ENCODE measurements around the gene CLPSL2.

CLPSL2 gene

GRCh38 chr6:35811699-35811995 is 35.2 kb downstream of the CLPSL2 start:
- no peak for DNase-seq (ENCODE audit: low read depth)

DNA sequence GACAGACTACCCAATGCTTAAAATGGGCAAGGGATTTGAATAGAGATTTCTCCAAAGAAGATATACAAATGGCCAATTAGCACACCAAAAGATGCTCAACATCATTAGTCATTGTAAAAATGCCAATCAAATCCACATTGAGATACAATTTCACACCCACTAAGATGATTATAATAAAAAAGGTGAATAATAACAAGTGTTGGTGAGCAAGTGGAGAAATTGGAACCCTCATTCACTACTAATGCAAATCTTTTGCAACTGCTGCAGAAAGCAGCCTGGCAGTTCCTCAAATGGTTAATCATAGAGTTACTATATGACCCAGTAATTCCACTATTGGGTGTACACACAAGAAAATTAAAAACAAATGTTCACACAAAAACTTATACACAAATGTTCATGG is 41.1 kb downstream of the CLPSL2 start:
- Histone ChIP-seq H3K4me1 (ENCODE audit: control insufficient read depth, insufficient read depth, low read length) (no peaks in the 10 kb centered on the region), H3K4me3 (ENCODE audit: low read length) (no peak overlapping the region), H3K9me3 (ENCODE audit: control insufficient read depth, low read length) (peaks cover 11% of the 10 kb centered on the region), H3K9ac (ENCODE audit: low read length) (no peak overlapping the region), H3K27me3 (replicated peaks; ENCODE audit: control insufficient read depth, insufficient read depth, low read length) (peaks cover 13% of the 10 kb centered on the region), H3K36me3 (ENCODE audit: control insufficient read depth, insufficient read depth, low read length, severe bottlenecking) (no peaks in the 10 kb centered on the region)
- DNase-seq (ENCODE audit: low read depth), result no peak

More at GRCh38 chr6:35811699-35811995, 35.2 kb downstream of the CLPSL2 start:
- Histone ChIP-seq H3K4me1 (ENCODE audit: control insufficient read depth, insufficient read depth, low read length) (peaks cover 4% of the 10 kb centered on the region), H3K36me3 (ENCODE audit: control insufficient read depth, insufficient read depth, low read length, severe bottlenecking) (no peaks in the 10 kb centered on the region), H3K9ac (ENCODE audit: low read length) (no peak overlapping the region), H3K27me3 (replicated peaks; ENCODE audit: control insufficient read depth, insufficient read depth, low read length) (peaks cover 21% of the 10 kb centered on the region), H3K4me3 (ENCODE audit: low read length) (no peak overlapping the region), H3K9me3 (ENCODE audit: control insufficient read depth, low read length) (peaks cover under 1% of the 10 kb centered on the region)

GRCh38 chr6:35823601-35824000 is 47.2 kb downstream of the CLPSL2 start:
- DNase-seq (ENCODE audit: low read depth), result no peak
- Histone ChIP-seq H3K9me3 (ENCODE audit: control insufficient read depth, low read length) (no peaks in the 10 kb centered on the region), H3K9ac (ENCODE audit: low read length) (no peak overlapping the region), H3K27me3 (replicated peaks; ENCODE audit: control insufficient read depth, insufficient read depth, low read length) (peaks cover 3% of the 10 kb centered on the region), H3K4me1 (ENCODE audit: control insufficient read depth, insufficient read depth, low read length) (no peaks in the 10 kb centered on the region), H3K36me3 (ENCODE audit: control insufficient read depth, insufficient read depth, low read length, severe bottlenecking) (no peaks in the 10 kb centered on the region), H3K4me3 (ENCODE audit: low read length) (no peak overlapping the region)

- no peaks in the 10 kb centered on the region for H3K9me3 ChIP-seq (ENCODE audit: control insufficient read depth, low read length)
Observed at GRCh38 chr6:35824552-35825192, 48.3 kb downstream of the CLPSL2 start.

More at GRCh38 chr6:35824552-35825192, 48.3 kb downstream of the CLPSL2 start:
- Histone ChIP-seq H3K27me3 (replicated peaks; ENCODE audit: control insufficient read depth, insufficient read depth, low read length) (no peaks in the 10 kb centered on the region), H3K4me3 (ENCODE audit: low read length) (no peak overlapping the region), H3K9ac (ENCODE audit: low read length) (no peak overlapping the region), H3K36me3 (ENCODE audit: control insufficient read depth, insufficient read depth, low read length, severe bottlenecking) (no peaks in the 10 kb centered on the region), H3K4me1 (ENCODE audit: control insufficient read depth, insufficient read depth, low read length) (no peaks in the 10 kb centered on the region)
- DNase-seq (ENCODE audit: low read depth), result no peak

Data from adipocyte (in vitro differentiated cells).